Measurements from ENCODE around the gene PCNX2.

- TF ChIP-seq, protein P1, sequence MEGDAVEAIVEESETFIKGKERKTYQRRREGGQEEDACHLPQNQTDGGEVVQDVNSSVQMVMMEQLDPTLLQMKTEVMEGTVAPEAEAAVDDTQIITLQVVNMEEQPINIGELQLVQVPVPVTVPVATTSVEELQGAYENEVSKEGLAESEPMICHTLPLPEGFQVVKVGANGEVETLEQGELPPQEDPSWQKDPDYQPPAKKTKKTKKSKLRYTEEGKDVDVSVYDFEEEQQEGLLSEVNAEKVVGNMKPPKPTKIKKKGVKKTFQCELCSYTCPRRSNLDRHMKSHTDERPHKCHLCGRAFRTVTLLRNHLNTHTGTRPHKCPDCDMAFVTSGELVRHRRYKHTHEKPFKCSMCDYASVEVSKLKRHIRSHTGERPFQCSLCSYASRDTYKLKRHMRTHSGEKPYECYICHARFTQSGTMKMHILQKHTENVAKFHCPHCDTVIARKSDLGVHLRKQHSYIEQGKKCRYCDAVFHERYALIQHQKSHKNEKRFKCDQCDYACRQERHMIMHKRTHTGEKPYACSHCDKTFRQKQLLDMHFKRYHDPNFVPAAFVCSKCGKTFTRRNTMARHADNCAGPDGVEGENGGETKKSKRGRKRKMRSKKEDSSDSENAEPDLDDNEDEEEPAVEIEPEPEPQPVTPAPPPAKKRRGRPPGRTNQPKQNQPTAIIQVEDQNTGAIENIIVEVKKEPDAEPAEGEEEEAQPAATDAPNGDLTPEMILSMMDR (IDR thresholded peaks at IDR 0.05), result no peak
- TF ChIP-seq POLR2A (IDR thresholded peaks at IDR 0.05), result no peak
Measured at GRCh38 chr1:232988572-232989040, 306.9 kb downstream of the PCNX2 start.

Data from prostate gland (tissue), 2 donors.